Measurements from ENCODE around the gene CELF2.

Gene CELF2

GRCh38 chr10:11058965-11059364 is 41.3 kb downstream of the CELF2 start:
- no peak for TF ChIP-seq CTCF (IDR thresholded peaks at IDR 0.05; ENCODE audit: low read depth, low read length, missing control alignments)
- no peak for DNase-seq (ENCODE audit: low read depth)
- H3K4me3 ChIP-seq (ENCODE audit: low read depth, low read length) = no peak overlapping the region
- in situ Hi-C loops (cut with HindIII; ENCODE audit: low sequenced_read_pairs) = no loop called here

- H3K4me3 ChIP-seq (ENCODE audit: low read depth, low read length) = no peak overlapping the region
- TF ChIP-seq CTCF (IDR thresholded peaks at IDR 0.05; ENCODE audit: low read depth, low read length, missing control alignments) = no peak
- DNase-seq (ENCODE audit: low read depth) = no peak
- in situ Hi-C loops (cut with HindIII; ENCODE audit: low sequenced_read_pairs) = no loop called here
These were observed 46.2 kb downstream of the CELF2 start for GRCh38 chr10:11063856-11064255.

- in situ Hi-C loops (cut with HindIII; ENCODE audit: low sequenced_read_pairs) = no loop called here
- no peak overlapping the region for H3K4me3 ChIP-seq (ENCODE audit: low read depth, low read length)
- no peak for TF ChIP-seq CTCF (IDR thresholded peaks at IDR 0.05; ENCODE audit: low read depth, low read length, missing control alignments)
- DNase-seq (ENCODE audit: low read depth) = no peak
These were observed 47.2 kb downstream of the CELF2 start for GRCh38 chr10:11064832-11065231.

GRCh38 chr10:11065567-11065966 is 47.9 kb downstream of the CELF2 start:
- TF ChIP-seq CTCF (IDR thresholded peaks at IDR 0.05; ENCODE audit: low read depth, low read length, missing control alignments) = no peak
- H3K4me3 ChIP-seq (ENCODE audit: low read depth, low read length) = no peak overlapping the region
- DNase-seq (ENCODE audit: low read depth) = no peak
- in situ Hi-C loops (cut with HindIII; ENCODE audit: low sequenced_read_pairs) = no loop called here

- in situ Hi-C loops (cut with HindIII; ENCODE audit: low sequenced_read_pairs) = no loop called here
- no peak for DNase-seq (ENCODE audit: low read depth)
- H3K4me3 ChIP-seq (ENCODE audit: low read depth, low read length) = no peak overlapping the region
- TF ChIP-seq CTCF (IDR thresholded peaks at IDR 0.05; ENCODE audit: low read depth, low read length, missing control alignments) = no peak
These were observed 48.8 kb downstream of the CELF2 start for GRCh38 chr10:11066520-11066919.

- no peak overlapping the region for H3K4me3 ChIP-seq (ENCODE audit: low read depth, low read length)
- DNase-seq (ENCODE audit: low read depth) = no peak
- no peak for TF ChIP-seq CTCF (IDR thresholded peaks at IDR 0.05; ENCODE audit: low read depth, low read length, missing control alignments)
- in situ Hi-C loops (cut with HindIII; ENCODE audit: low sequenced_read_pairs) = no loop called here
These were observed 51.4 kb downstream of the CELF2 start for GRCh38 chr10:11068861-11069633.
